ENCODE data around the gene TMEM101.
"Not testable (repeated sequence)": the region's sequence is repeated elsewhere in the genome, so short reads cannot be mapped to it uniquely, and the experiment has no call there.

TMEM101 gene

GRCh38 chr17:44023545-44024270, 8.9 kb upstream of the TMEM101 start:
- no peak for DNase-seq (ENCODE audit: low read depth in 2 of 2)
- no peak for TF ChIP-seq CTCF (IDR thresholded peaks at IDR 0.05; ENCODE audit: low read depth, low read length)
- no peak overlapping the region for H3K4me3 ChIP-seq (replicated peaks in 1 of 2; ENCODE audit: low read depth in 2 of 2, low read length in 2 of 2)

GRCh38 chr17:44022246-44022645, 7.5 kb upstream of the TMEM101 start:
- no peak for TF ChIP-seq CTCF (IDR thresholded peaks at IDR 0.05; ENCODE audit: low read depth, low read length)
- no peak overlapping the region for H3K4me3 ChIP-seq (replicated peaks in 1 of 2; ENCODE audit: low read depth in 2 of 2, low read length in 2 of 2)
- DNase-seq (ENCODE audit: low read depth in 2 of 2) = no peak

GRCh38 chr17:44021227-44021626, 6.5 kb upstream of the TMEM101 start:
- not testable (repeated sequence) for H3K4me3 ChIP-seq (replicated peaks in 1 of 2; ENCODE audit: low read depth in 2 of 2, low read length in 2 of 2); DNase-seq (ENCODE audit: low read depth in 2 of 2)

GRCh38 chr17:44014133-44014436, 678 bp downstream of the TMEM101 start:
- DNase-seq (ENCODE audit: low read depth in 2 of 2) = no peak
- peak overlapping the region; percentile 95 to 98 for H3K4me3 ChIP-seq (replicated peaks in 1 of 2; ENCODE audit: low read depth in 2 of 2, low read length in 2 of 2)
- no peak for TF ChIP-seq CTCF (IDR thresholded peaks at IDR 0.05; ENCODE audit: low read depth, low read length)

- no peak for TF ChIP-seq CTCF (IDR thresholded peaks at IDR 0.05; ENCODE audit: low read depth, low read length)
- no peak overlapping the region for H3K4me3 ChIP-seq (replicated peaks in 1 of 2; ENCODE audit: low read depth in 2 of 2, low read length in 2 of 2)
- DNase-seq (ENCODE audit: low read depth in 2 of 2) = no peak
These were observed 1.9 kb downstream of the TMEM101 start for GRCh38 chr17:44012874-44013273.

- H3K4me3 ChIP-seq (replicated peaks in 1 of 2; ENCODE audit: low read depth in 2 of 2, low read length in 2 of 2) = no peak overlapping the region
- no peak for TF ChIP-seq CTCF (IDR thresholded peaks at IDR 0.05; ENCODE audit: low read depth, low read length)
- no peak for DNase-seq (ENCODE audit: low read depth in 2 of 2)
These were observed 2.4 kb downstream of the TMEM101 start for GRCh38 chr17:44012391-44012790.

GRCh38 chr17:44011876-44012275, 2.9 kb downstream of the TMEM101 start:
- DNase-seq (ENCODE audit: low read depth in 2 of 2) = no peak
- no peak for TF ChIP-seq CTCF (IDR thresholded peaks at IDR 0.05; ENCODE audit: low read depth, low read length)
- H3K4me3 ChIP-seq (replicated peaks in 1 of 2; ENCODE audit: low read depth in 2 of 2, low read length in 2 of 2) = no peak overlapping the region
